B cell (primary cell): Measurements from ENCODE around the gene ARHGEF4. TPM values are rescaled to one million over a fixed set of nuclear protein-coding genes. Genes with fewer than 3 reads are reported as not detected.

ENCODE experiments used
- ATAC-seq: fragments of 200-7000 bp; cut with Tn5 transposase; one replicate; pipeline ENCODE4 v1.10.0; 2021; ENCODE audit warnings: low read depth, mild to moderate bottlenecking, moderate number of reproducible peaks, moderate library complexity
- CTCF ChIA-PET: fragments of 350-600 bp; sonication (Branson Sonifier 250); formaldehyde crosslinking; loops from one replicate; lab custom pipeline; 2021; ENCODE audit warnings: antibody characterized with exemption, inconsistent platforms; lab: Charles Lee
- POLR2A ChIA-PET: fragments of 350-600 bp; sonication (Branson Sonifier 250); formaldehyde crosslinking; loops from one replicate; lab custom pipeline; 2021; ENCODE audit warnings: antibody characterized with exemption; lab: Charles Lee
- DNase-seq: peaks from one replicate; pipeline ENCODE4 v3.0.0; 2013
- H2AFZ ChIP-seq: 2 replicates; pipeline ENCODE4 v1.6.1; 2012; ENCODE audit warnings: mild to moderate bottlenecking, low read depth, low read length; ENCODE audit not compliant: insufficient read depth, poor library complexity, severe bottlenecking
- H3K27ac ChIP-seq, 2 donors: 1 replicate in 1 of 2; 2 replicates in 1 of 2; pipeline ENCODE4 v1.5.1; 2012 to 2013; ENCODE audit warnings: low read length in 2 of 2, mild to moderate bottlenecking in 2 of 2, moderate library complexity in 1 of 2
- H3K27me3 ChIP-seq, 4 experiments: fragments of 200-600 bp in 1 of 4; sonication (generic) in 1 of 4; replicated peaks in 1 of 4; 1 replicate in 2 of 4; 2 replicates in 2 of 4; pipeline versions ENCODE4 v1.6.1 to v1.7.0; 2013 to 2016; ENCODE audit warnings: low read length in 3 of 4, mild to moderate bottlenecking in 2 of 4, mixed read lengths in 1 of 4, moderate library complexity in 1 of 4; ENCODE audit not compliant: insufficient read depth in 4 of 4, control insufficient read depth in 3 of 4; ENCODE audit errors: control extremely low read depth in 1 of 4
- H3K36me3 ChIP-seq, 2 experiments: replicated peaks in 1 of 2; 1 replicate in 1 of 2; 2 replicates in 1 of 2; pipeline versions ENCODE4 v1.6.1 to v1.7.1; 2013; ENCODE audit warnings: low read length in 1 of 2; ENCODE audit not compliant: insufficient read depth in 2 of 2, control insufficient read depth in 1 of 2; ENCODE audit errors: control extremely low read depth in 1 of 2, extremely low read depth in 1 of 2
- H3K4me1 ChIP-seq, 2 donors: fragments of 200-600 bp in 1 of 2; sonication (generic) in 1 of 2; 1 replicate in 1 of 2; 2 replicates in 1 of 2; pipeline versions ENCODE4 v1.5.1 to v1.6.1; 2013 to 2017; ENCODE audit warnings: low read length in 2 of 2; ENCODE audit not compliant: control insufficient read depth in 2 of 2, insufficient read depth in 2 of 2
- H3K4me2 ChIP-seq: replicated peaks from 2 replicates; pipeline ENCODE3; 2012; ENCODE audit warnings: mild to moderate bottlenecking, low read depth, low read length; ENCODE audit not compliant: poor library complexity, severe bottlenecking
- H3K4me3 ChIP-seq, 5 experiments: fragments of 200-600 bp in 1 of 5; sonication (generic) in 1 of 5; 1 replicate in 3 of 5; 2 replicates in 2 of 5; pipeline versions ENCODE4 v1.5.1 to v1.7.0; 2011 to 2016; ENCODE audit warnings: low read length in 4 of 5, mild to moderate bottlenecking in 4 of 5, low read depth in 2 of 5, control low read depth in 1 of 5, moderate library complexity in 1 of 5; ENCODE audit not compliant: insufficient read depth in 1 of 5; ENCODE audit errors: control extremely low read depth in 1 of 5, extremely low read depth in 1 of 5
- H3K79me2 ChIP-seq: fragments of 200-600 bp; sonication (generic); one replicate; pipeline ENCODE4 v1.6.0; 2016; ENCODE audit warnings: low read length; ENCODE audit not compliant: control insufficient read depth, insufficient read depth
- H3K9ac ChIP-seq: fragments of 200-600 bp; sonication (generic); 2 replicates; pipeline ENCODE4 v1.6.1; 2017; ENCODE audit warnings: mild to moderate bottlenecking, low read length, moderate library complexity
- H3K9me3 ChIP-seq, 3 donors: one replicate each; pipeline versions ENCODE4 v1.6.1 to v1.7.1; 2013; ENCODE audit warnings: low read length in 2 of 3; ENCODE audit not compliant: control insufficient read depth in 2 of 3, insufficient read depth in 1 of 3; ENCODE audit errors: control extremely low read depth in 1 of 3
- H4K20me1 ChIP-seq: 2 replicates; pipeline ENCODE4 v1.6.0; 2012; ENCODE audit warnings: mild to moderate bottlenecking, low read length; ENCODE audit not compliant: insufficient read depth, control insufficient read depth, poor library complexity, severe bottlenecking
- H3K27ac Mint-ChIP-seq: one replicate; pipeline ENCODE4 v1.8.0; 2021; ENCODE audit warnings: mixed read lengths
- H3K27me3 Mint-ChIP-seq: one replicate; pipeline ENCODE4 v1.8.0; 2021; ENCODE audit warnings: mixed read lengths
- H3K4me1 Mint-ChIP-seq: one replicate; pipeline ENCODE4 v1.8.0; 2021; ENCODE audit warnings: mixed read lengths
- H3K4me3 Mint-ChIP-seq: one replicate; pipeline ENCODE4 v1.8.0; 2021; ENCODE audit warnings: mixed read lengths
- H3K9me3 Mint-ChIP-seq: one replicate; pipeline ENCODE4 v1.8.0; 2022; ENCODE audit warnings: mixed read lengths; ENCODE audit not compliant: insufficient read depth
- CTCF ChIP-seq: fragments of 200-600 bp; IDR thresholded peaks from one replicate; pipeline ENCODE4 v1.8.0; 2022; ENCODE audit warnings: antibody characterized with exemption, mild to moderate bottlenecking
- EZH2 ChIP-seq: IDR thresholded peaks from 2 replicates; pipeline ENCODE4 v1.6.1; 2012; ENCODE audit warnings: borderline replicate concordance, low read depth, mild to moderate bottlenecking, moderate library complexity, low read length; ENCODE audit not compliant: insufficient read depth, poor library complexity, severe bottlenecking
- WGBS: methylation state at CpG from one replicate; pipeline ENCODE4 v1.1.5; 2013; ENCODE audit warnings: missing lambda C conversion rate; ENCODE audit not compliant: insufficient coverage; 5-methylcytosine and 5-hydroxymethylcytosine counted together
- intact Hi-C: fragments of 100-400 bp; cut with micrococcal nuclease; formaldehyde crosslinking; loops from one replicate; pipeline ENCODE4 v1.10.0; 2022
- polyA plus RNA-seq: library from polyadenylated mRNA; depleted of rRNA; stranded (reverse); fragments of >200 nt; gene quantifications from 2 replicates; pipeline ENCODE4 v1.2.3, GENCODE V29; 2012
- total RNA-seq, 2 donors: library from RNA; stranded (reverse); fragments of 120-200 nt in 1 of 2; gene quantifications; 1 replicate in 1 of 2; 2 replicates in 1 of 2; pipeline versions ENCODE4 v1.2.3 to v1.2.4, GENCODE V29; 2013 to 2022

Gene ARHGEF4
- total and polyA plus RNA-seq, 2 donors (not counting 1 experiment from before 2014, with no cell fraction given) = 2.1 TPM; not detected in 1

GRCh38 chr2:130797493-130798435 is 39.0 kb upstream of the ARHGEF4 start:
- Histone ChIP-seq H3K27me3 (peaks cover 0 to 5% (median 0%) of the 10 kb centered on the region in 4 experiments), H3K4me2 (peak overlapping the region; percentile 80), H3K4me3 (peak overlapping the region; percentile 30 to 92 (median 82)), H3K79me2 (no peaks in the 10 kb centered on the region), H4K20me1 (no peaks in the 10 kb centered on the region), H3K9ac (peak overlapping the region; percentile 87), H3K4me1 (peaks cover 7 to 14% of the 10 kb centered on the region in 2 donors), H3K36me3 (no peaks in the 10 kb centered on the region), H2AFZ (peak overlapping the region; percentile 89), H3K9me3 (no peaks in the 10 kb centered on the region), H3K27ac (peak overlapping the region; percentile 64 to 65)
- Mint-ChIP-seq H3K9me3 (no peaks in the 10 kb centered on the region), H3K27ac (peak overlapping the region; percentile 41), H3K27me3 (peaks cover 4% of the 10 kb centered on the region), H3K4me1 (peaks cover 5% of the 10 kb centered on the region), H3K4me3 (peak overlapping the region; percentile 81)
- ChIA-PET CTCF (interaction anchor here (0.8 to 10.0 kb wide), 28 partner anchors 9 to 695 kb away, joined by 3 to 210 read pairs (median 4); partner anchors contain the start of genes ARHGEF4, FAM168B, IMP4 and MZT2A), POLR2A (no interaction called here)
- peak; percentile 93 for ATAC-seq
- WGBS = under 1% methylated on average over 96 of the region's 96 CpGs
- peak; percentile 90 for DNase-seq
- intact Hi-C loops = loop anchor here (1.0 to 2.0 kb wide), 5 partner anchors 27 to 455 kb away; partner anchors contain the start of genes FAM168B and IMP4
- peak; percentile 78 for TF ChIP-seq CTCF
- no peak for TF ChIP-seq EZH2
